GM21367 (cell line): ENCODE results near the gene HILPDA.
"Not testable (repeated sequence)": the region's sequence is repeated elsewhere in the genome, so short reads cannot be mapped to it uniquely, and the experiment has no call there.

Experiments used
- ATAC-seq: cut with Tn5 transposase; IDR thresholded peaks from one replicate; pipeline ENCODE4 v1.9.1; 2021; ENCODE audit not compliant: unreplicated experiment

The HILPDA gene

GRCh38 chr7:128459394-128459878 lies 3.8 kb downstream of the HILPDA start:
- peak; percentile 35 for ATAC-seq

GRCh38 chr7:128462460-128462859 lies 6.8 kb downstream of the HILPDA start:
- ATAC-seq, result no peak

GRCh38 chr7:128463345-128463744 lies 7.7 kb downstream of the HILPDA start:
- ATAC-seq, result not testable (repeated sequence)

DNA sequence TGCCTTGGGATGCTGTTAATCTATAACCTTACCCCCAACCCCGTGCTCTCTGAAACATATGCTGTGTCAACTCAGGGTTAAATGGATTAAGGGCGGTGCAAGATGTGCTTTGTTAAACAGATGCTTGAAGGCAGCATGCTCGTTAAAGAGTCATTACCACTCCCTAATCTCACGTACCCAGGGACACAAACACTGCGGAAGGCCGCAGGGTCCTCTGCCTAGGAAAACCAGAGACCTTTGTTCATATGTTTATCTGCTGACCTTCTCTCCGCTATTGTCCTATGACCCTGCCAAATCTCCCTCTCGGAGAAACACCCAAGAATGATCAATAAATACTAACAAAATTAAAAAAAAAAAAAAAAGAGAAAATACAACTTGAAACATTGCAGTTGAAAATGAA lies 8.3 kb downstream of the HILPDA start:
- not testable (repeated sequence) for ATAC-seq

DNA sequence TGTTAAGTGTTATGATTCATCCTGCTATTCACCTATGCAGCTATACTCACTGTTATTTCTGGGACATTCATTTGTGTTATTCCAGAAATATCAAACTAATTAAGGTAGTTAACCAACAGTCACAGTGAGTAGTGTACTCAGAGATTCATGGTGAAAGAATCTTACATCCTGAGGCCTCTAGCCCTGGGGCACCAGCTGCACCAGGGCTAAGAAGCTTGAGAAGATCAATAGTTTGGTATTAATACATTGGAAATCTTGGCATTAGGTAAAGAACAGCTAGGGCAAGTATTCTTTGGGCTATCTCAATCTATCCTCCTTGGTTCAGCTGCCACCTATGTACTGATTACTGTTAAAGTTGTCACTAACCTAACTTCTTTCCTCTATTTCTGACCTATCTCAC lies 11.2 kb downstream of the HILPDA start:
- not testable (repeated sequence) for ATAC-seq

DNA sequence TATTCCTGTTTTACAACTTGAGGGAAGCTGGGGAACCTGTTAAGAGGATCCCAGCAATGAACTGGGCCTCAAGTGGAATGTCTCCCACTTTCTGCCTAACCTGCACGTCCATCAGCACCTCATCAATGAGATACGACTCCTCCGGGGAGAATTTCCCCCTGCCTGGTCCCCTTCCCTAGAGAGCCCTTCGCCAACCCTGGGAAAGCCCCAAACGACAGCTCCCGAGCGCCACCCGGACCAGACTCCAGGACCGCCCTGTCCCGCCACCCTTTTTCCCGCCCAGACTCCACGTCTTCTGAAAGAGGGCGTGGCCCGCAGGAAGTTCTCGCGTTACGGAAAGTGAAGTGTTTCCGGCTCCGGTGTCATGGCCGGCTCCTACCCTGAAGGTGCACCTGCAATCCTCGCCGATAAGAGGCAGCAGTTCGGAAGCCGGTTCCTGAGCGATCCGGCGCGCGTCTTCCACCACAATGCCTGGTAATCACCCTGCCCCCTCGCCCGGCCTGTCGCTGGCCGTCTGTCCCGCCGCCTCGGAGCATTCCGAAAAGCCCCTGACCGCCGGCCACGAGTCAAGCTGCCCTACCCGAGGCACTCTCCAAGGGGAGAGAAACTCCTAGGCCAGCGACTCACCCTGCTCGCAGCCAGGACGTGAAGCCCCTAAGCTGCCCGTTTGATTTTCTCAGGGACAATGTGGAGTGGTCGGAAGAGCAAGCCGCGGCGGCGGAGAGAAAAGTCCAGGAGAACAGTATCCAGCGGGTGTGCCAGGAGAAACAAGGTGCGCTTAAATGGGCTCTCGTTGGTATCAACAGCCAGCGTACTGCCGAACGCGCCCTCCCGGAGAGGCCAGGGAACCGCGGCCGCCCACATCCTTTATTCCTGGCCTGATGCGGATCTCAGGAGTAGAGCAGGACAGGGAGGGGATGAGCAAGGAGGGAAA lies 21.0 kb downstream of the HILPDA start, which contains the start of gene METTL2B:
METTL2B (plus strand) TSS at position 347 of the 934 bp plus-strand sequence; CDS start at position 365, 18 bp downstream.
- peak; percentile 82 for ATAC-seq

DNA sequence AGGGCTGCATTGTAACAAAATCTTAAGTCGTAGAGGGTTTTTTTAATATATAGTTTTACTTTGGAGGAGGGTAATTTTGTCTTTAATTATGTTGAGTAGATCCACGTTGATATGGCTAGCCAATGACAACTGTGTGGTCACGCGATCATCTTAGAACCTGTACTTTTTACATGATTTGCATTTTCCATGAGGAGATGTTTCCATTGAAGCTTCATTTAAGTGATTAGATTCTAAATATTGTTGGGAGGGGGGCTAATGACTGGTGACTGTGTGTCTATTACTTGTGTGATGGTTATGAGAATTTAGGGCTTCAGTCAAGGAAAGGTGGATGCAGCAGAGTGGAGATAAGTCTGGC lies 21.6 kb downstream of the HILPDA start:
- ATAC-seq, result not testable (repeated sequence)

GRCh38 chr7:128479082-128479481 lies 23.4 kb downstream of the HILPDA start:
- ATAC-seq, result not testable (repeated sequence)

DNA sequence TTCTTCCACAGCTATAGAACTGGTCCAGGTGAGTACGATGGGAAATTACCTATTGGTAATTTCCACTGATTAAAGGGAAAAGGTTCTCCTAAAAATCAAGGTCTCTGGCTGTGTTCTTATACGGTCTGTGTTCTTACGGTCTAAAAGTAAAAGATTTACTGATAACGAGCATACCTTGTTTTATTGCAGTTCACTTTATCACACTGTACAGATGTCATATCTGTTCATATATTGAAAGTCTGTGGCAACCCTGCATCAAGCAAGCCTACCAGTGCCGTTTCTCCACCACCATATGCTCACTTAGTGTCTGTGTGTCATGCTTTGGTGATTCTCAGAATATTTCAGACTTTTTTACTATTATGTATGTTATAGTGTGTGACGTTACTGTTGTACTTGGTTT lies 32.5 kb downstream of the HILPDA start:
- ATAC-seq, result not testable (repeated sequence)

DNA sequence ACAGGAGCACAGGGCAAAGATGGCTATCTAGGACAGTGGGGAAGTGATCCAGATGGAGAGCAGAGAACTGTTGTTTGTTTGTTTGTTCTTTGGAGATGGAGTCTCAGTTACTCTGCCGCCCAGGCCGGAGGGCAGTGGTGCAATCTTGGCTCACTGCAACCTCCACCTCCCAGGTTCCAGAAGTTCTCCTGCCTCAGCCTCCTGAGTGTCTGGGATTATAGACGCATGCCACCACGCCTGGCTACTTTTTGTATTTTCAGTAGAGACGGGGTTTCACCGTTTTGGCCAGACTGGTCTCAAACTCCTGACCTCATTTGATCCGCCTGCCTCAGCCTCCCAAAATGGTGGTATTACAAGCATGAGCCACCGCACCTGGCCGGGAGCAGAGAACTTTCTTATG lies 41.7 kb downstream of the HILPDA start:
- ATAC-seq, result no peak

DNA sequence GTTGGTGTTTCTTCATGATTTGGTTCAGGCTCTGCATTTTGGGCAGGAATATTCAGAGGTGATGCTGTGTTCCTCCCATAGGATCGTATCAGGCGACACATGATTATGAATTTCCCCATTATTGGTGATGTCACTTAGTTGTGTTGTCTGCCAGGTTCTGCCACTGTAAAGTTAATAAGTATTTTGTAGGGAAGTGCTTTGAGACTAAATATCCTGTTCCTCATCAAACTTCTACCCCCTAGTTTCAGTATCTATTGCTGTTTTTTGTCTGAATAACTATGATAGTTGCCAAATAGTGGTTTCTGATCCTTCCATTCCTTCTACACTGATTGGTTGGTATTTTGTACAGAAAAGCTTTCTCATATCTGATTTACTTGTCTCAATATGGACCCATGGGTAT lies 49.7 kb downstream of the HILPDA start:
- ATAC-seq, result not testable (repeated sequence)

- ATAC-seq, result peak; percentile 42
These were observed 51.1 kb downstream of the HILPDA start for GRCh38 chr7:128506819-128507218.

DNA sequence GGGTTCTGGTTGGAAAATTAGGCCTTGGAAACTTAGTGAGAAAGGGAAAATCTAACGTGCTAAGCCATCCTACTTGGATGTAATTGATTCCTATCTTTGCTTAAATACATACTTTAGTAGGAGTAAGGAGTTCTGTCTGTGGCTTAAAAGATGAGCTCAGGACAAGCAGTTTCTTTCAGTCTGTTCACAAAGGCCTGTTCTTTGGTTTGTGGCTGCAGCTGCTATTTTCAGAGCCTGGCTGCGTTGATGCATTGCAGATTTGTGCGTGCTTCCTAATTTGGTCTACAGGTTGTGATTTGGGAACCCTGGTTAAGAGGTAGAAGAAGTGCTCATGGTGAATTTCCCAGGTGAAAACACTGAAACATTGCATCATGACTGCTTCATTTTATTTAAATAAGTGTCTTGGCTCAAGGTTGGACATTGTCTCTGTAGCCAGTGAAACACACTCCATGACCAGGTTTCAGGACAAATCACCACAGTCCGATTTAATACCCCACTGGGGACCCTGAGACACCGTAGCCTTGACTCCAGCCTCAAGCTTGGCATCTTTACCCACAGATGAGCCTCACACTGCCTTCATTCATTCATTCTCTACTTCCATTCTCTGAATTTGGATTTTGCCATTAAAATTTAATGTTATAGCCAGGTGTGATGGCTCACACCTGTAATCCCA lies 51.8 kb downstream of the HILPDA start:
- ATAC-seq, result peak; percentile 50
